ENCODE measurements around the gene NUDT4B. TPM values are rescaled to one million over a fixed set of nuclear protein-coding genes. Genes with fewer than 3 reads are reported as not detected.
"Not testable (repeated sequence)": the region's sequence is repeated elsewhere in the genome, so short reads cannot be mapped to it uniquely, and the experiment has no call there.

The NUDT4B gene
- total RNA-seq, 1 donor from 2014 or later: 52.5 TPM

- intact Hi-C loops (cut with DNase I); H3K36me3 ChIP-seq; H3K4me3 ChIP-seq; H3K9me3 ChIP-seq; DNase-seq (ENCODE audit: low spot score in 2 of 2); H3K27ac ChIP-seq; H3K4me1 ChIP-seq; H3K27me3 ChIP-seq: not testable (repeated sequence)
Observed at GRCh38 chr1:148793762-148794332, 45.3 kb downstream of the NUDT4B start.

Other genes starting within 250 kb of the NUDT4B start
- gene NBPF14, start 152.8 kb upstream of the NUDT4B start, total RNA-seq: 23.8 TPM
- gene PDE4DIP, start 95.7 kb downstream of the NUDT4B start, total RNA-seq: 164 TPM

Data from ascending aorta (tissue), 2 donors.